ENCODE data around the gene SLX4IP.
A peak's percentile ranks its signal among the peaks of the same experiment; 100 is the strongest.

SLX4IP gene

DNA sequence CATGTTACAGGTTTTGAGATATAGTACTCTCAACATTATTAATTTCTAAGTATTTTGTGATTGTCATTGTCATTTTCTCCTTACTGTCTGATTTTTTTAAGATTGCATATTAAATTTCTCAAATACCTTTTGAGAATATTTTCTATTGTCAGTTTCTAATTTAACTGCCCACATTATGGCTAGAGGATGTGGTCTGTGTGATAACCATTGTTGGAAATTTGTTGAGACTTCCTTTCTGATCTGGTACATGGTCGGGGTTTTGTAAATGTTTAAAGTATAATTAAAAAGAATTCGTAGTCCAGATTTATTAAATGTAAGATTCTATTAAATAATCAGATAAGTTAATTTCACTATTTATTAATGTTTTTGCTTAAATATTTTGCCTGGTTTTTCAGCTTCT, 60.1 kb downstream of the SLX4IP start:
- DNase-seq (ENCODE audit: low read depth, low spot score), result no peak

DNA sequence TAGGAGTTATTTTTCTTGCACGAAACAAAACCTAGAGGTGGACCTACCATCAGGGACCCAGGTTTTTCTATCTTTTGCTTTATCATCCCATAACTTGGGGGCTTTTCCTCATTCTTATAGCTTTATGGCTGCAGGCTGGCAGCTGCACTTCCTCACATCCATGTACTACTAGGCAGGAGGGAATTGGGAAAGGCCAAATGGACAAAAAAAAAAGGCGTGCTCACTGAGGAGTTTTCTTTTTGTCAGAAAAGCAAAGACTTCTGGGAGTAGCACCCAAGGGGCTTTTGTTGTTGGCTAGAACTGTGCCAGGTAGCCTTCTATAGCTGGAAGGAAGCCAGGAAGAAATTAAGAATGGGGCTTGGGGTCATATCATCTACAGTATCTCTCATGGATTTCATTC, 61.4 kb downstream of the SLX4IP start:
- DNase-seq (ENCODE audit: low read depth, low spot score), result no peak

DNA sequence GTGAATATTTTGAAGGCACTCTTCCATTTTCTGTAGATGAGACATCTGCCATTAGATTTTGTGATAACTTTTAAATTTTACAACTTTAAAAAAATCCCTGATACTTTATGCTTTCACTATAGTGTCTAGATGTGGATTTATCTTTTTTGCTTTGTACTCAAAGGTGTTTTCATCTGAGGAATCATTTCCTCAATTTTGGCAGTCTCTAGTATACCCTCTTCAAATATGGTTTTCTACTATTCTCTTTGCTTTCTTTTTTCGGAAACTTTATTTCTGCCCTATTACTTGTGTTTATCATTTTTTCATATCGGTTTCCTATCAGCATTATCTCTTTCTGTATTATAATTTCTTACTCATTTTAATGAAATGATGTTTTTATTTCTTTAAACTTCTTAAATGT, 62.2 kb downstream of the SLX4IP start:
- DNase-seq (ENCODE audit: low read depth, low spot score), result no peak

DNA sequence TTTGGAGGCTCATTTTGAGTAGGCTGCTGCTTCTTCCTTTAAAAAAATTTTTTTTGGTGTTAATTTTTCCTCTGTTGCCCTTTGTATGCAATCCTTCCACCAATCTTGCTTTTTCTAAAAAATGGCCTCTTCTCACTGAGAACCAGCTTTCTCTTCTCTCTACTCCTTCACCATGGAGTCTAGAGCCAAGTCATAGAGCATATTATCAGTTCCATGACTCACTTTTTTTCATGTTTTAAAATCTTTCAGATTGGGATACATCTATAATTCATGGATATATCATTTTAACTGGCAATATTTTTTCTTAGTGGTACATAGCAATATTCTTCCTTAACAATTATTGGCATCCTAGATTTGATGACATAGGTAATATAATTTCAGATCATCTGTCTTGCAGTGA, 62.7 kb downstream of the SLX4IP start:
- no peak for DNase-seq (ENCODE audit: low read depth, low spot score)

DNA sequence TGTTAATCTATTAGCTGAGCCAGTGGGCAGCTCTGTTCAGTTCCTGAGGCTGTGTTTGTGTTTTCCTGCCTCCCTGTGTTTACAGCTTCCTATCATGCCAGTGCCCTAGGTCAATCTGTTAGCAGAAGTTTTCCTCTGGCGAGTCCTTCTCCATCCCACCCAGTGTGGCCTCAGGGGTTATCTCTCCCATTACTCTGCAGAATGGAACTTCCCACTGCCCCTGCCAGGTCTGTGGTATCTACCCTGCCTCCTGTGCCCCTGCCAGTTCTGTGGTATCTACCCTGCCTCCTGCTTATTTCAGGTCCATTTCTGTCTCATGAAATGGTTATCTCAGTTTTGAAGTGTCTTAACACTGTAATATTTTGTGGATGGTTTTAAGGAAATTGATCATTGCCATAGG, 63.1 kb downstream of the SLX4IP start:
- no peak for DNase-seq (ENCODE audit: low read depth, low spot score)

DNA sequence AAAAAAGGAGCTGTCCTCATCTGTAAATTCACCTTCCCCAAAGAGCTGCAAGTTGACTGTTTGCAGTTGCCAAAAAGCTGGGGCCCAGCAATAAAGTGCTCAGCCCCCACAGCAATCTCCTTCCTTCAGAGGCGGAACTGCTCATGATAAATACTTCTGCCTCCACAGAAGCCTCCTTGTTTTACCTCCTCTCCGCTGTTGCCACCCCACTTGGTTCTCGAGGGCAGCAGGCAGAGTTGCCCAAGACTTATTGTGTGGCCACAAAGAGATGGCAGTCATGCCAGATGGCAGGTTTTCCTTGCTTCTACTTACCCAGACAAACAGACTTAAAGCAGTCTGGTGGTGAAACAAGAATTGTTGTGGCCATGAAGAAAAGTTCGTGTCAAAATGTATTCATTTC, 66.3 kb downstream of the SLX4IP start:
- no peak for DNase-seq (ENCODE audit: low read depth, low spot score)

DNA sequence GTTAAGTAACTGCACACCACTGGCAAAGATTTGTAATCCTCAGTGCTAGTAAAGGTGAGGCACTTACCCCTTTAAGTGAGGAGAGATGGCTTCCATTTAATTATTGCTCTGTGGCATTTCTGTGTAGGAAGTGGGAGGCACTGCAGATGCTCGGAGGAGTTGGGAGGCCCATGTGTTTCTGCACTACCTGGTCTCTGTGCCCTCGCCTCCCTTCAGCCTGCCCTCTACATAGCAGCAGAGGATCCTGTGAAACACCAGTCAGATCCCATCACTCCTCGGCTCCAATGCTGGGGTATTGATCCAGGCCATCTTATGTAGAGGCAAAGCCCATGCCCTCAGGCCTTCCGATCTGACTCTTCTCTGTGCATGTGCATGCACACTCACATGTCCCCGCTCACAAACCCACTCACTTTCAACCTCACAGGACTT, 67.0 kb downstream of the SLX4IP start:
- DNase-seq (ENCODE audit: low read depth, low spot score), result no peak

DNA sequence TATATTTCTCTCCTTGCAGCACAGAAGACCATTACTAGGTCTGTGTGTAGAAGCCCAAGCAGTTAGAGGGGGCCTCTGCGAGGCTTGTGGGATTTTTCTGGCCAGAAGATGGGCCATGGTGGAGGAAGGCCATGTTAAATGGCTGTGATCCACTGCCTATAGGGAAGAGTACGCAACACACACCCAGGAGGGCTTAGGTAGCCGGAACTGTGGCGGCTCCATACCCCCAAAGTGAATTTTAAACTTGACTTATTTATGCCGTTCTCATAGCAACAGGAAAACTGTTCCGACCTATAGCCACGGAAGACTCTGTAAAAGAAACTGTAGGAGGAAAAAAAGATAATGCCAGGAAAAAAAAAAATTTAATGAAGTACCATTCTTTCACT, 69.5 kb downstream of the SLX4IP start:
- DNase-seq (ENCODE audit: low read depth, low spot score), result no peak

DNA sequence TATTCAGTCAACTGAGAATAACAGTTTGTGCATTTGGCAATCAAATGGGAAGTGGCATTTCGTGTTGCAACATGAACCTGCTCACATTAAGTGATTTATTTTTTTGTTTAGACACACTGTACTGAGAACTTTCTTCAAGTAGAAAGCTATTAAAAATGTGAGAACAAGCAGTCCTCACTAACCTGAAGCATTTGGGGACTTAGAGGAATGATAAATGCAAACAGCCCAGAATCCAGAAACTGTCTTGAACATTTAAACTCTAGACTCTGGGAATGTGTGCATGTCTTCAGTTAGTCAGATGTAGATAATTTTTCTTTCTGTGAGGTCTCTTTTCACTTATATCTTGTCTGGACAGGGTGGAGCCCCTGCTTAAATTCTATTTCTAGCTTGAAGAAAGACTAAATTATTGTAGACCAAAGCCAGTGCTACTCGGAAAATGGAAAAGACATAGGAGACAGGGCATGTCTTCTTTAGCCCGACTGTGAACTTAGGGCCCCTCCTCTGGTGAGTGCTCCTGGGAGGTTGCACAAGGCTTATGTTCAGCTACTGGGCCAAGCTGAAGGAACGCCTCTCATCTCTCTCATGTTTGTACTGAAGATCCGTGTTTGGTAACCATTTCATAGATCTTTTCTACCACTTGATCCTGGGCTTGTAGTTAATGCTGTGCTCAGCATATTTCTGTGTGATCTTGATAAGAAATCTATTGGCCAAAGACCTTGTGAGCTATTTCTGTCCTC, 70.1 kb downstream of the SLX4IP start:
- no peak for DNase-seq (ENCODE audit: low read depth, low spot score)

DNA sequence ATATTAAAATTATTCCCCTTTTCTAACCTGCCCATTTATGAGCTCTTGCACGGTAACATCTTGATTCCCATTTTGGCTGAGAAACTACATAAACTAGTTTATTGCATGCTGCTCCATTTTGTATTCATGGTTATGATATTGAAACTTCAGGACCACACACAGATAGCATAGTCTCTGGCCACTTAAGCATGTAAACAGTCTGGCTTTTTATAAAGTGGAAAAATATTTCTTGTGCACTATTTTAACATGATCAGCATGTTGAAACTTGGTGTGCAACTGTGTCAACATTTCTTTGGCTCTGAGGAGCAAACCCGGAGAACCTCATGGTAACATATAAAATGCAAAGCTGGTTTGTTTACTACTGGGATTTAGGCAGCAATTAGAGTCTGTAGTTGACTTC, 70.7 kb downstream of the SLX4IP start:
- DNase-seq (ENCODE audit: low read depth, low spot score), result no peak

DNA sequence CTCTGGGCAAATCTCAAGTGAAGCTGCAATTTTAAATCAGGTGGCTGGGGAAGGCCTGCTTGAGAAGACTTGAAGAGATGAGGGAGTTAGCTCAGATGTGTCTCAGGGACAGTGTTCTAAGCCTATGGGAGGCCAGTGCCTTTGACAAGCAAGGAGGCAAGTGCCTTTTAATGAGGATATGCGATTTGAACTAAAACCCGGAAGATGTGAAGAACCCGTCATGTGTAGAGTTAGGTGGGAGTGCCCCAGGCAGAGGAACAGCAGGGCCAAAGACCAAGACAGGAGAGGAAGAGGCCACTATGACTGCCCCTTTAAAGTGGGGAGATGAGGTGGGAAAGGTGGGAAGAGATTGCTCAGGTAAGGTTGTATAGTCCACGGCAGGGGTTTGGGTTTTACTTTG, 71.9 kb downstream of the SLX4IP start:
- DNase-seq (ENCODE audit: low read depth, low spot score), result no peak

DNA sequence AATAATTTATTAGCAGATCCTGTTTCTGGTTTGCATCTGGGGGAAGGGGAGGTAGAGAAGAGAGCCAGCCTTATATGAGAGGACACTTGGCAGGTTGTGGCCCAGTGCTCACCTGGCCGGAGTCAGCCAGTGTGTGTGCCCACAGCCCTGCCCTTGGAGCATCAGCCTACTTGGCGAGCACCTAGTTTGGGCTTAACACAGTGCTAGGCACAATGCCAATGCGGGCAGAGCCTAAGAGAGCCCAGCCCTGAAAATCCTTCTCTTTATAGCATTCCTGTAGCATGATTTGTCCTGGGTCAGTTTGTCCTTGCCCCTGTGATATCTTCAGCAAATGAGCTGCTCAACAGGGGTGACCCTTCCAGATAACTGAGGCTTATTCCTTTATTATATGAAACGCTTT, 73.0 kb downstream of the SLX4IP start:
- no peak for DNase-seq (ENCODE audit: low read depth, low spot score)

DNA sequence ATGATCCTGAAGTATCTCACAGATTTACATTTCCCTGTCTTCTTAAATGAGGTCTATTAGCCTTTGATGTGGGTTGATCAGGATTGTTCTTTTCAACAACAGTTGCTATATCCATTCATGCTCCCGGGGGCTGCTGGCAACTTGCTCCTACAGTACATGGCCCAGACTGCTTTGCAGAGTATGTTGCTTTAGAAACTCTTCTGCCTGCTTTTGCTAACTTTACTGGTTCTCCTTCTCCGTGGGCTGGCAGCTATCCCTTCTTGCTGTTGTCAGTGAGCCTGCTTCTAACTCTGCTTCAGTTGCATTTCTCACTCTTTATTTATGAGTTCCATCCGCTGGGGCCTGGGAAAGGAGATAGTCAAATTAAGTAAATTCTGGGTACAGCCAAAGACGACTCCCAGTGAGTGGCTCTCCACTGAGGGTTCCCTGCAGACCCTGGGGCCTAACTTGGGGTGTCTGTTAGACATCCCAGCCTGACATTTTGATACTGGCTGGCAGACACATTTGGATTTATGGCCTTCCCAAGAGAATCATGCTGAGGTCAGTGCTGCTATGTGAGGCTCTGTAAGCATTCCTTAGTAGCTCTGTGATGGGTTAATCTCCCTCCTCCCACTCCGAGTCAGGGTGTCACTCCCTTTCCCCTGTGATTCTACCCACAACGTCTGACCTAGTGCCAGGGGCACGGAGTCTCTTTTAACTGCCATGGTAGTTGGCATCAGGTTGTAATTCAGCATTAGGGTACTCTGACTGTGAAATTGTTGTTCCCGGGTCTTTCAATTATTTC, 73.6 kb downstream of the SLX4IP start:
- no peak for DNase-seq (ENCODE audit: low read depth, low spot score)

DNA sequence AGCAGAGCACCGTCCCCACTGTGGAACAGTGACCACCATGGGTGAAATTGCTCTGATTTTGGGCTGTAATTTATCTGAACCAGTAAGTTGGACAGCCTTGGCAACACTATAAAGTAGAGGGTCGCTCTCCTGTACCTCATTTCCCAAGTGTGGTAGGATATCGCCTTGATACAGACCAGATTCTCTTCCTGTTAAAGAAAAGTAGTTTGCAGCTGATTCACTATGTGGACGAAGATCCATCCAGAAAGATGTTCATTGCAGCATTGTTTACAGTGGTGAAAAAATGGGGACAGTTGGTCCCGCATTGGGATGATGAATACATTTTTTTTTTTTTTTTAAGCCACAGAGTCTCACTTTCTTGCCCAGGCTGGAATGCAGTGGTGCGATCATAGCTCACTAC, 74.3 kb downstream of the SLX4IP start:
- no peak for DNase-seq (ENCODE audit: low read depth, low spot score)

DNA sequence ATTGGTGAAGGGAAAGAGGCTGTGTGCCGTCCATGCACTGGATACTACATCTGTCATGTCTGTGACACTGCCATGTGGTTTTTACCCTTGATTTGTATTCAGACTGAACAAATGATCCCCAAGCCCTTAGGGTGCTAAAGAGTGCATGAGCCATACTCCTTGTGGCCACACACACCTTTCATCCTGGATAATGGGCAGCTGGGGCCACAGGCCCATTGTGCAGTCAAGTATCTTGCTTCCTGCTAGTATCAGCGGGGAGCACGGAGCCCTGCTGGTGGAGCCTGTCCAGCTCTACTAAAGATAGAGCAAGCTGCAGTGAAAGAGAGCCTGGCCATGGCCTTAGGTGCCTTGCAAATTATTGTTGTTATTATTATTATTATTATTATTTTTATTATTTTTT, 75.1 kb downstream of the SLX4IP start:
- no peak for DNase-seq (ENCODE audit: low read depth, low spot score)

DNA sequence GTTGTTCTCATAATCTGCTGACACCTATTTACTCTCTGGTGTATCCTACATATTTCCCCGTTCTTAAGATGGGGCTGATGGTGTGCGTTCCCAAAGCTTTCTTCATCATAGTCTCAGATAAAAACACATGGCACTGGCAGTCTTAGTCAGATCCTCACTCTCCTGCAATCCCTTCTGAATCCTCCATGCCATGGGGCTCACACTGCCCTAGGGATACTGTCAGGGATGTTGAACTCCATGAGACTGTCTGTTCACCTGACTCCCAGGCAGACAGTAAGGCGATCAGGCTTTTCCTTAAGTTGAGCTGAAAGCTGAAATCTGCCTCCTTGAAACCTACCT, 76.0 kb downstream of the SLX4IP start:
- no peak for DNase-seq (ENCODE audit: low read depth, low spot score)

DNA sequence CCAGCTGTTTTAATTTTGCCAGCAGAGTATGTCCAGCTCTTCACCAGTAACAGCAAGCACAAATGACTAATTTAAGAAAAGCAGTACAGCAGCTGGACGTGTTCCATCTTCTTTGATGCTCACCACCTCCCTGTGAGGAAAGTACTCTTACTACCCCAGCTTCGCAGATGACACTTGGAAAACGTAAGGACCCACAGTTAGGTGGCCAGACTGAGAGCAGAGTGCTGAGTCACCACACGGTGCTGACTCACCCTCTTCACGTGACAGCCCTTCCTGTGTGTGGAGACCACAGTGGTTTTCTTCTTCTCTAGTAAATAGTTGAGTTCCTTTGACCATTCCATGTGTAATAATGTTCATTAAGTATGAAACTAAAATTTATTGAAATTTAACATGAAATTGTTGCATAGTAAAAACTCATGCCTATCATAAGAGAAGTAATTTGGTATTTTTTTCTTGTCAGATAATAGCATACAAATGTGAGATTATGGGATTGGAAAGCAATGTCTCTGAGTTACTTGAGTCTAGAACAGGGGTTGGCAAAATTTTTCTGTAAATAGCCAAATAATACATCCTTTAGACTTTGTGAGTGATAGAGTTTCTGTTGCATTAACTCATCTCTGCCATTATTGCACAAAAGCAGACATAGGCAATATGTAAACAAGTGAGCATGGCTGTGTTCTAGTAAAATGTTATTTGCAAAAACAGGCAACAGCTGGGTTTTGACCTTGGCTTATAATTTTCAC, 76.6 kb downstream of the SLX4IP start:
- DNase-seq (ENCODE audit: low read depth, low spot score), result peak; percentile 97

DNA sequence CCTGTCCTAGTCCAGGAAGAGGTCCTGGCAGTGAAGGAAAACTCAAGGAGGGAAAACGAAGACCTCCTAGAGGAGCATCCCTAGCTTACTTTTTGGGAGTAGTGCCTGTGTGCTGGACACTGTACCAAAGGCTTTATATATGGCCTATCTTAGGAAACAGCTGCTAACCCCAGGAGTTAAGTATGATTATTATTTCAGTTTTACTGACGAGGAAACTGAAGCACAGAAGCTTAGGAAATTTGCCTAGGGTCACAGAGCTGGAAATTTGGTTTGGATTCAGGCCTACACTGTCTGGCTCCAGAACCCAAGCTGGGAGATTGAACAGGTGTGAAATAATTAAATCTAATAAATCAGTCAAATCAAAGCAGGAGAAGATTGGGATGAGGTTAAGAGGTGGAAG, 78.0 kb downstream of the SLX4IP start:
- no peak for DNase-seq (ENCODE audit: low read depth, low spot score)

DNA sequence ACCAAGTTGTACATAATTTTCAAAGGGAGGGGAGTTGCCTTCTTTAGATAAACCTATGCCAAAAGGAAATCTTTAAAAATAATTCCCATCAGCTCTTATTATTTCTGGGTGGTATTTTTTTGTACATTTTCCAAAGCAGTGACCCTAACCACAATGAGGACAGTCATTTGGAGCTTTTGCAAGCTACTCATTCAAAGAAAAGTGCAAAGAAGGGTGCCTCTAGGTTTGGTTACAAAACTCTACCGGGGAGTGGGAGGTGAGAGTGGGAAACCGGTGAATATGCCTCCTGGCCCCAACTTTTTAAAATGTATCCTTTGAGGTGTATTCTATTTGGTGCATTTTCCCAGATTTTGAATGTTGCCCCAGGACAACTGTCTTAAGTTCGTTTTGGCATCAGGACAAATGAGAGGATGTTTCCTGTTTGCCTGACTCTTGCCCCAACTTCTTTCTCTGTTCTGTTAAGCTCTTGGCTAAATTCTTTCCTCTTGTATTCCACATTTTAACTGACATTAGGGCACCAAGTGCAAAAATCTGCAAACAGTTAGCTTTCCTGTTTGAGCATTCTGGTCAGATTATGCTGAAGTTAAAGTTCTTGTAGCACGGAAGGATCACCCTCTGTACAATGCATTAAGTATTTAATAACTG, 78.9 kb downstream of the SLX4IP start:
- DNase-seq (ENCODE audit: low read depth, low spot score), result no peak

DNA sequence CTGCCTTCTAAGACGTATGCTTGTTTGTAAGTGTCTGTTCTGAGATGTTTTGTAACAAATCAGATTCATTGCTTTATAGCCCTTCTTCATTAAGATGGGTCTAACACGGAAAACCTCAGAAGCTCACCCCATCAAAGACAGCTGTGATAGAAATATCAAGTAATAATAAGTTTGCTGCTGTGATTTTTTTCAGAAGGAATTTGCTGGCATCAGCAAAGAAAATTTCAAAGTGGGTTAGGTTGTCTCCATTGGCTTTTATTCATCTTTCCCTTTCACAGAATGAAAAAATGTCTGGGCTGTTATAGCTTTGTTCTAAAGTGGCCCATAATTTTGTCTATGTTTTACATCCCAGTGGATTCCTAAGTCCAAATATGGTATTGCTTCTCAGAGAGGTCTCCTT, 81.4 kb downstream of the SLX4IP start:
- no peak for DNase-seq (ENCODE audit: low read depth, low spot score)

DNA sequence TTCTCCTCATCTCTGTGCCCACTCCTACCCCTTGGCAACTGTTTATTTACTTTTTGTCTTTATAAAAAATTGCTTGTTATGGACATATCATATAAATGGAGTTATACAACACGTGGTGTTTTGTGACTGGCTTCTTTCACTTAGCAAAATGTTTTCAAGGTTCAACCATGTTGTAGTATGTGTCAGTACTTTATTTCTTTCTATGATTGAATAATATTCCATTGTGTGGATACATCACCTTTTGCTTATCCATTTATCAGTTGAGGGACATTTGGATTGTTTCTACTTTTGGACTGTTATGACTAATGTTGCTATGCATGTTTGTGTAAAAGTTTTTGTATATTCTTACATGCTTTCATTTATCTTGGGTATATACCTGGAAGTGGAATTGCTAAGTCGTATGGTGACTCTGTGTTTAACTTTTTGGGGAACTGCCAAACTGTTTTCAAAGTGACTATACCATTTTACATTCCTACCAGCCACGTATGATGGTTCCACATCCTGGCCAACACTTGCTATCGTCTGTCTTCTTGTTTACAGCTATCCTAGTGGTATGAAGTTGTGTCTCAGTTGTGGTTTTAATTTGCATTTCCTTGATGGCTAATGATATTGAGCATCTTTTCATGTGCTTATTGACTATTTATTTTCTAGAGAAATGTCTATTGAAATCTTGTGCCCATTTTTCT, 84.4 kb downstream of the SLX4IP start:
- no peak for DNase-seq (ENCODE audit: low read depth, low spot score)

DNA sequence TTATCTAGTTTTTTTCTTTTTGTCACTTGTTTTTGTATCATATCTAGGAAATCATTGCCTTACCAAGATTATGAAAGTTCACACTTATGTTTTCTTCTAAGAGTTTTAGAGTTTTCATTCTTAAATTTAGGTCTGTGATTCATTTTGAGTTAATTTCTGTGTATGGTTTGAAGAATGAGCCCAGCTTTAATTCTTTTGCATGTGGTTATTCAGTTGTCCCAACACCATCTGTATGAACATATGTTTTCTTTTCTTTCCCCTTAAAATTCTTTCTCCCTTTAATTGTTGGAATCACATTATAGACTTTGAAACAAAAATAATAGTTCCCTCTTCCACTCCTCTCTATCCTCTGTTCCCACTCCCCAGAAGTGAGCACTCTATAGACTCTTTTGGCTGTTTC, 85.4 kb downstream of the SLX4IP start:
- no peak for DNase-seq (ENCODE audit: low read depth, low spot score)
